ENCODE data around the gene HHAT. TPM values are rescaled to one million over a fixed set of nuclear protein-coding genes. Genes with fewer than 3 reads are reported as not detected.
A peak's percentile ranks its signal among the peaks of the same experiment; 100 is the strongest.

Gene HHAT
- total and polyA plus RNA-seq, 2 of the 4 experiments (the other 2 are of a cell fraction) = 1.7 to 2.5 TPM

- TF ChIP-seq BHLHE40 (IDR thresholded peaks at IDR 0.05; ENCODE audit: low read depth, low read length) (no peak), MAZ (IDR thresholded peaks at IDR 0.05; ENCODE audit: borderline replicate concordance, low read depth, low read length) (no peak)
Observed at GRCh38 chr1:210374600-210374953, 45.9 kb downstream of the HHAT start (continued).

- H2AK9ac ChIP-seq (replicated peaks; ENCODE audit: low read depth, low read length, poor library complexity) = peak overlapping the region; percentile 87
- peak overlapping the region; percentile 88 for H2BK5ac ChIP-seq (ENCODE audit: low read depth, low read length, poor library complexity, severe bottlenecking)
- ChIA-PET CTCF (interaction anchor here (0.9 to 4.2 kb wide), 4 partner anchors 14 to 757 kb away, joined by 3 to 23 read pairs (median 6); no protein-coding TSS in a partner anchor), POLR2A (ENCODE audit: unreplicated experiment) (interaction anchor here (0.5 kb wide), 1 partner anchor 145 kb away, joined by 4 read pairs; no protein-coding TSS in a partner anchor)
- H2BK15ac ChIP-seq (ENCODE audit: low read depth, low read length) = peak overlapping the region; percentile 48; the same call in 1 of the 3 replicates
- dilution Hi-C loops (cut with HindIII; ENCODE audit: low sequenced_read_pairs, unreplicated experiment) (no loop called here), intact Hi-C loops (cut with micrococcal nuclease) (no loop called here), in situ Hi-C loops (cut with MboI; ENCODE audit: low sequenced_read_pairs) (no loop called here)
- peak; percentile 61 for DNase-seq
- no peak overlapping the region for H3K4me3 ChIP-seq (ENCODE audit: insufficient read depth, low read depth, low read length)
- H4K5ac ChIP-seq (ENCODE audit: low read depth, low read length) = no peak overlapping the region
- H2AFZ ChIP-seq (replicated peaks; ENCODE audit: low read length, poor library complexity) = no peak overlapping the region
- H2AK5ac ChIP-seq (ENCODE audit: low read depth, low read length) = peak overlapping the region; percentile 76
- no peaks in the 10 kb centered on the region for H3K27me3 ChIP-seq (ENCODE audit: control insufficient read depth, insufficient read depth, low read length)
- H3K23ac ChIP-seq (ENCODE audit: low read depth, low read length) = no peak overlapping the region
- H3K14ac ChIP-seq (replicated peaks; ENCODE audit: low read depth, low read length) = peak overlapping the region; percentile 54; the same call in 1 of the 2 replicates
- no peak for ATAC-seq (ENCODE audit: low read depth)
- peak overlapping the region; percentile 39 to 88; a peak in 3 of 4 replicates for H4K8ac ChIP-seq (ENCODE audit: low read depth in 2 of 2, low read length in 2 of 2)
- peak overlapping the region; percentile 20; the same call in 1 of the 2 replicates for H3K56ac ChIP-seq (ENCODE audit: extremely low read depth, insufficient read depth, low read length)
- H3K9ac ChIP-seq (ENCODE audit: low read depth, low read length) = no peak overlapping the region
- no CpG with 5 or more reads among the region's 1 CpG for WGBS, 2 experiments (ENCODE audit: extremely low coverage in 2 of 2, insufficient read length in 1 of 2)
- H3K4ac ChIP-seq (ENCODE audit: low read depth, low read length) = peak overlapping the region; percentile 66
- H4K20me1 ChIP-seq (ENCODE audit: insufficient read depth, low read length) = no peaks in the 10 kb centered on the region
- no peaks in the 10 kb centered on the region for H3K36me3 ChIP-seq (ENCODE audit: control insufficient read depth, insufficient read depth, low read length)
- H2BK20ac ChIP-seq (ENCODE audit: low read depth, low read length) = peak overlapping the region; percentile 62
- H3K9me3 ChIP-seq (ENCODE audit: control insufficient read depth, insufficient read depth, low read length) = no peaks in the 10 kb centered on the region
- peaks cover 19% of the 10 kb centered on the region for H3K4me1 ChIP-seq (ENCODE audit: control insufficient read depth, insufficient read depth, low read length)
- peak overlapping the region; percentile 37 for H3K18ac ChIP-seq (ENCODE audit: low read depth, low read length)
- TF ChIP-seq CTCF (conservative IDR thresholded peaks at IDR 0.05; ENCODE audit: low read depth, low read length) = no peak
- TF ChIP-seq MAFK (IDR thresholded peaks at IDR 0.05; ENCODE audit: low read depth, low read length) = no peak
- TF ChIP-seq RAD21 (IDR thresholded peaks at IDR 0.05; ENCODE audit: low read length) = no peak
- H4K91ac ChIP-seq (ENCODE audit: insufficient read depth, low read depth, low read length) = peak overlapping the region; percentile 38; the same call in 1 of the 2 replicates
- no peak overlapping the region for H3K27ac ChIP-seq (ENCODE audit: insufficient read depth, low read length)
- peak overlapping the region; percentile 12; the same call in 1 of the 2 replicates for H3K4me2 ChIP-seq (ENCODE audit: low read depth, low read length)
- H2BK120ac ChIP-seq (ENCODE audit: low read depth, low read length) = peak overlapping the region; percentile 91
- no TSS peak for BruUV-seq (replicated peaks)
- H3K9me1 ChIP-seq (ENCODE audit: insufficient read depth, low read length) = peaks cover 7% of the 10 kb centered on the region
- no peaks in the 10 kb centered on the region for H3K79me1 ChIP-seq (ENCODE audit: low read depth in 1 of 2, low read length in 2 of 2)
Observed at GRCh38 chr1:210376836-210377372, 48.2 kb downstream of the HHAT start.
